HUES48 (cell line): ENCODE data around the gene FGD5.

Experiments
- H3K27ac ChIP-seq: one replicate; pipeline ENCODE4 v1.7.0; 2013; ENCODE audit warnings: low read depth, low read length, inconsistent platforms
- H3K27me3 ChIP-seq: 2 replicates; pipeline ENCODE4 v1.6.1; 2013; ENCODE audit warnings: mild to moderate bottlenecking, low read length; ENCODE audit not compliant: control insufficient read depth, insufficient read depth
- H3K36me3 ChIP-seq: 2 replicates; pipeline ENCODE4 v1.6.1; 2013; ENCODE audit warnings: low read length; ENCODE audit not compliant: control insufficient read depth, insufficient read depth
- H3K4me1 ChIP-seq: 2 replicates; pipeline ENCODE4 v1.6.1; 2013; ENCODE audit warnings: mild to moderate bottlenecking, low read length; ENCODE audit not compliant: control insufficient read depth, insufficient read depth
- H3K4me3 ChIP-seq: 2 replicates; pipeline ENCODE4 v1.5.1; 2013; ENCODE audit warnings: mild to moderate bottlenecking, low read depth, low read length
- H3K9ac ChIP-seq: 2 replicates; pipeline ENCODE4 v1.6.1; 2013; ENCODE audit warnings: mild to moderate bottlenecking, low read depth, low read length, moderate library complexity
- H3K9me3 ChIP-seq: 2 replicates; pipeline ENCODE4 v1.6.1; 2013; ENCODE audit warnings: low read length; ENCODE audit not compliant: control insufficient read depth, insufficient read depth

FGD5 gene

DNA sequence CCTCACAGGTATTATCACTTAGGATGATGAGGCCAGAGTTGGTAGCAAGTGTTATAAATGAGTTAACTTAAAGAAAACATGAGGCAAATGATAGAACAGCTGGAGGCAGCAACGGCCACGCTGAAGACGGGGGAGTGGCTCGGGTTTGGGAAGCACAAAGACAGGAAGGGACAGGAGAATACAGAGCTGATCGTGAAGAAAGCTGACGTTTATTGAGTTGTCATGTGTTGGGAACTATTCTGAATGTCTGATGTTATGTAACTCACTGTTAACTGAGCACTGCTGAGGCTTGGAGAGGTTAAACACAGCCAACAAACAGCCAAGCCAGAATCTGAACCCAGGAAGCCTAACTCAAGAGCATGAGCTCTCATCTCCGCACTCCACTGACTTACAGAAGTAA lies 42.3 kb downstream of the FGD5 start:
- no peak overlapping the region for H3K4me3 ChIP-seq
- H3K27me3 ChIP-seq, result no peaks in the 10 kb centered on the region
- H3K4me1 ChIP-seq, result peaks cover 14% of the 10 kb centered on the region
- H3K36me3 ChIP-seq, result no peaks in the 10 kb centered on the region
- no peaks in the 10 kb centered on the region for H3K9me3 ChIP-seq
- no peak overlapping the region for H3K27ac ChIP-seq
- H3K9ac ChIP-seq, result no peak overlapping the region

DNA sequence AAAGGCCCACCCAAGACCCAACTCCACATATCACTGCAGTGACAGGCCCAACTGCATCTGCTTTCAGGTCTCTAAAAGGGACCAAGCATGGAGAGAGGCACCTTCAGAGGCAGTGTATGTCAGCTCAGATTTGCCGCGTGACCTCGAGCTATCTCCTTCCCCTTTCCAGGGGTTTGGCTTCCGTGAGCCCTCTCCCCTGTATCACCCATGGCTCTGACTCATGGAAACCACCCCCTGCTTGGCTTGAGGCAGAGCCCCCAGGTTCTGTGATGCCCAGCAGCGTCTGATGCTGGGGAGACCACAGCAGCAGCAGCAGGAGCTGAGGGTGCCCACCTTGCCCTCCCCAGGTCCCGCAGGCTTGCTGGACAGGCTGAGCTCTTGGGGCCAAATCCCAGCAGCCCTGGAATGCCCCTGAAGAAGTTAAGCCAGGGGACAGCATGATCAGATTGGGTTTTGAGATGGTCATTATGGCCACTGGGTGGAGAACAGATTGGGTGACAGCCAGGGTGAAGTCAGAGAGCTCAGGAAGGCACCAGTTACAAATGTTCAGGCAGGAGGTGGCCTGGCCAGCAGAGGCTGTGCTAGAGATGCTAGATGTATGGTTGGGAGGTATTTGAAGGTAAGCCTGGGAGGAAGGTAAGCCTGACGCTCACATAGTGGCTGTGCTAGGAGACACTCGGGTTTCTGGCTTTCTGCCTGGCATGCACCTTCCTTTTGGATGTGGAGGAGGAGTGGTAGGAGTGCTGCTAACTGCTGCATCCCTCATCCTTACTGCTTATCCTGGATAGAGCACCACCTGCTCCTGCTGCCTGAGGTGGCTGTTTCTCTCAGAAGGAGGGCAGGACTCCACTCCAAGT lies 42.9 kb downstream of the FGD5 start:
- no peak overlapping the region for H3K4me3 ChIP-seq
- peaks cover 14% of the 10 kb centered on the region for H3K4me1 ChIP-seq
- no peaks in the 10 kb centered on the region for H3K36me3 ChIP-seq
- no peak overlapping the region for H3K27ac ChIP-seq
- no peak overlapping the region for H3K9ac ChIP-seq
- H3K9me3 ChIP-seq, result no peaks in the 10 kb centered on the region
- no peaks in the 10 kb centered on the region for H3K27me3 ChIP-seq

DNA sequence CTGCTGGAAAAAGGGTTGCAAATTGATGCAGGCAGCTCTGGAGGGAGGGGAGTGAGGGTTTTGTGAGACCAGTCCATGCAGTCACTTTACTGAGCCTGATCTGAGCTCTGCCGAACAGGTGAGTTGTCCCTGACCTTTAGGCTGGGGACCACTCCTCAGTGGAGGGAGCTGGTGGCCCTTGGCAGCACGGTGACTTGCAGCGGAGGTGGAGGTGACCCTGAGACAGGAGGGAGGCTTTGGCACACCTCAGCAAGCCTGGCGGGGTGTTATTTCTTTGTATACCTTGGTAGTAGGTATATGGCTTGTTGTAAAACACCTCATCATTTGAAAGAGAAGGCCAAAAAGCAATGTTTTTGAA lies 43.5 kb downstream of the FGD5 start:
- H3K27me3 ChIP-seq, result no peaks in the 10 kb centered on the region
- no peak overlapping the region for H3K9ac ChIP-seq
- no peak overlapping the region for H3K4me3 ChIP-seq
- no peak overlapping the region for H3K27ac ChIP-seq
- H3K9me3 ChIP-seq, result no peaks in the 10 kb centered on the region
- peaks cover 14% of the 10 kb centered on the region for H3K4me1 ChIP-seq
- H3K36me3 ChIP-seq, result no peaks in the 10 kb centered on the region

DNA sequence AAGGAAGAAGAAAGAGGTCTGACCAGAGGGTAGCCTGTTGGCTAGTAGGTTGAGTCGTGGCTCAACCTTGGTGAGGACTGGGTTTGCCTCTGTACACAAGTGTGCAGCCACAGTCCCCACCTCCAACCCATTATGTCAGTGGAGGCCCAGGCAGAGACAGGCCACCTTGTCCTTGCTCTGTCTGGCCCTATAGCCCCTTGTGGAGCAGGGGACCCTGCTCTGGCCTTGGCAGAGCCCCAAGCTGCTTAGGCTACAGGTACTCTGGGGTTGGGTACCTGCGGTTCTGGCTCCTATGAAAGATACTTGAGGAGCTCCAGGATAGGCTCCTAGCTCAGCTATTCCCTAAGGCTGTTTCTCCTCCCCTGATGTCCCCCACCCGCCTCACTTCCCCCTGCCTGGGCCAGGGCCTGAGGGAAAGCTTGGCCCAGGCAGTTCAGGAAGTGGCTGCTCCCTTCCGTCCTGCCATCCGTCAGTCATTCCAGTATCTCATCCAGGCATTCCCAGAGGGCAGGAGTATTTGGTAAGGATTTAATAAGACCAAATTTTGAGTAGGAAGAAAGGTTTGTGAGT lies 44.0 kb downstream of the FGD5 start:
- Histone ChIP-seq H3K27ac (no peak overlapping the region), H3K36me3 (no peaks in the 10 kb centered on the region), H3K4me1 (peaks cover 14% of the 10 kb centered on the region), H3K9ac (no peak overlapping the region), H3K4me3 (no peak overlapping the region), H3K9me3 (no peaks in the 10 kb centered on the region), H3K27me3 (no peaks in the 10 kb centered on the region)

DNA sequence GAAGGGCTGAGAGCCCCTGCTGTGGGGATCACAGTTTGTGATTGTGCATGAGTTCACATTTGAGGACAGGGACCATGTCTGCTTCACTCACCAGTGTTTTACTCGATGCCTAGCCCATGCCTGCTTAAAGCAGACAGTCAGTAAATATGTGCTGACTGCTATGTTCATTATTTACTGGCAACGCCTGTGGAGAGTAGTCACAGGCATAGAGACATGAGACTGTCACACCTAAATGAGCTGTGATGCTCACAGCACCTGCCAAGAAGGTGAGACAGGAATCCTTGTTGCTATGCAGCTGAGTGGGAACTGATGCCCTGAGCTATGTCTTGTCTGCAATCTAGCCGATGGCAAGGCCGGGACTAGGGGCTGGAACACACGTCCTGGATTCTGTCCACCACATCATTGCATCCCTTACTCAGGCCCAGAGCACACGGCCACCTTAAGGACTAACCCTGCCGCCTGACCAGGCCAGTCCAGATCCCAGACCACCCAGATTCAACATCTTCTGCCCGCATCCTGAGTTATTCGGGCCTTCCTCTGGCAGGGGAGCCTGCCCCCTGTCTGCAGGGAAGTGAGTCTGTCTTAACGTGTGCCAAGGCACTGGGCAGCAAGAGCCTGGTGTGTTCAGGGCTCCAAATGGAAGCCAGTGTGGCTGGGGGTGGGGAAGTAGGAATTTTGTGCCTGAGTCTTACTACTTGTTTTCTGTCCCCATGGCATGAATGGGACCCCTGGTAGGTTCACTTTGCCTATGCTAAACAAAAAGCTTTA lies 44.8 kb downstream of the FGD5 start:
- H3K4me1 ChIP-seq, result peaks cover 14% of the 10 kb centered on the region
- H3K27me3 ChIP-seq, result no peaks in the 10 kb centered on the region
- no peaks in the 10 kb centered on the region for H3K36me3 ChIP-seq
- no peak overlapping the region for H3K9ac ChIP-seq
- H3K4me3 ChIP-seq, result no peak overlapping the region
- H3K9me3 ChIP-seq, result no peaks in the 10 kb centered on the region
- H3K27ac ChIP-seq, result no peak overlapping the region

DNA sequence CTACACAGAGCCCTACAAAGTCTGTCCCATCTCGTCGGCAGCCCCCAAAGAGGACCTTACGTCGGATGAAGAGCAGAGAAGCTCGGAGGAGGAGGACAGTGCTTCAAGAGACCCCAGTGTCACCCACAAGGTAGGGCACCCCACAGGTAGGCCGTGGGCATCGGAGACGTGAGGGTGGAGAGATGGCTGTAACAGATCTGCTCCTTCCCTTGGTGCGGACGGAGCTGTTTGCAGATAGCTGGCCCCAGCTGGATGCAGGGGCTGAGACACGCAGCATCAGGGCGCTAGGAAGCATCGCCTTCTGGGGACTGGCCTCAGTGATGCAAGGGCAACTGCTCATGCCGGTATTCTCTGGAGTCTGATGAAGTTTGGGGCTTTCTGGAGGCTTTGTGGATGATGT lies 45.4 kb downstream of the FGD5 start:
- peaks cover 14% of the 10 kb centered on the region for H3K4me1 ChIP-seq
- no peaks in the 10 kb centered on the region for H3K36me3 ChIP-seq
- no peak overlapping the region for H3K4me3 ChIP-seq
- H3K9me3 ChIP-seq, result no peaks in the 10 kb centered on the region
- no peak overlapping the region for H3K27ac ChIP-seq
- H3K9ac ChIP-seq, result no peak overlapping the region
- H3K27me3 ChIP-seq, result no peaks in the 10 kb centered on the region

DNA sequence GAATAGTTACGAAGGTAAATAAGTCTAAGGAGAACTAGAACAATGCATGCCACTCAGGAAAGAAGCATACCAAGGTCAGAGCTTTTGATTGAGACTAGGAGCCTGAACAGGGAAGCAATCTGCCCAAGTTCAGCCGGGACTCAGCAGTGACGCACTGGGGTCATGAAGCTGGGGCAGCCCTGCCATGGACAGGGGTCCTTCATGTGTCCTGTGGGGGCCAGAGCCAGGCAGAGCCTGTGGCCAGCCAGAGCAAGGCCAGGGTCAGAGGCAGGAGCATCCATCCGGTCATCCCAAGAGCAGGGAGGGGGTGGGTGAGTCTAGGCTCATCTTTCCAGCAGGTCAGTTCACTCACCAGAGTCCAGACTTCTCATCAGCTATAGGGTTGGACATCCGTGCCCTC lies 47.9 kb downstream of the FGD5 start:
- Histone ChIP-seq H3K27ac (no peak overlapping the region), H3K9ac (no peak overlapping the region), H3K4me3 (no peak overlapping the region), H3K9me3 (no peaks in the 10 kb centered on the region), H3K36me3 (no peaks in the 10 kb centered on the region), H3K27me3 (no peaks in the 10 kb centered on the region), H3K4me1 (peaks cover 14% of the 10 kb centered on the region)

DNA sequence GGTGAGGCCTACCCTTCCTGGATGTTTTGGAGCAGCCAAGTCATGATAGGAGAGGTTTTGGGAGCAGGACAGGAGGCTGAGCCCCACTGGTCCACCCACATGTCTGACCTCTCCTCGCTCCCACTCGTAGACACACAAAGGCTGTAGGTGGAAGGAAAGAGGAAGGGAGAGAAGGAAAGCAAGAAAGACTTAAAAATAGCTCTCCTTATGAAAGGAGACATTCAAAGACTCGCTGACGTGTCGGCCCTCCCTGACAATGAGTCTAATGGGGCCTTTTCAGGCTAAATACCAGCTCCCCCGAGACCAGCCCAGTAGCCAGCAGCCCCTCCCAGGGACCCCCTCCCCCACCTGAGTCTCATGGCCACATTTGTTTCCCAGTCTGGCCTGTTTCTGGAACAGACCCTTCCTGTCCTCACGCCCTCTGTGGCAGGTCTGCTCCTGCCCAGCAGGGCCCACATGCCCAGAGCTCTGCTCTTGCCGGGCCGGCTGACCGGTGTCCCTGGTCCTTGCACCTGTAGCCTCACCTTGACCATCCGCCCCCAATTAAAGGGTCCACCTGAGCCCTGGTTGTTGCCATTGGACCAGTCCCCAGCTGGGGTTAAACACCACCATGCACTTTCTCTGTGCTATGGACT lies 49.3 kb downstream of the FGD5 start:
- Histone ChIP-seq H3K9me3 (no peaks in the 10 kb centered on the region), H3K4me3 (no peak overlapping the region), H3K27ac (no peak overlapping the region), H3K4me1 (peaks cover 14% of the 10 kb centered on the region), H3K36me3 (no peaks in the 10 kb centered on the region), H3K9ac (no peak overlapping the region), H3K27me3 (no peaks in the 10 kb centered on the region)

DNA sequence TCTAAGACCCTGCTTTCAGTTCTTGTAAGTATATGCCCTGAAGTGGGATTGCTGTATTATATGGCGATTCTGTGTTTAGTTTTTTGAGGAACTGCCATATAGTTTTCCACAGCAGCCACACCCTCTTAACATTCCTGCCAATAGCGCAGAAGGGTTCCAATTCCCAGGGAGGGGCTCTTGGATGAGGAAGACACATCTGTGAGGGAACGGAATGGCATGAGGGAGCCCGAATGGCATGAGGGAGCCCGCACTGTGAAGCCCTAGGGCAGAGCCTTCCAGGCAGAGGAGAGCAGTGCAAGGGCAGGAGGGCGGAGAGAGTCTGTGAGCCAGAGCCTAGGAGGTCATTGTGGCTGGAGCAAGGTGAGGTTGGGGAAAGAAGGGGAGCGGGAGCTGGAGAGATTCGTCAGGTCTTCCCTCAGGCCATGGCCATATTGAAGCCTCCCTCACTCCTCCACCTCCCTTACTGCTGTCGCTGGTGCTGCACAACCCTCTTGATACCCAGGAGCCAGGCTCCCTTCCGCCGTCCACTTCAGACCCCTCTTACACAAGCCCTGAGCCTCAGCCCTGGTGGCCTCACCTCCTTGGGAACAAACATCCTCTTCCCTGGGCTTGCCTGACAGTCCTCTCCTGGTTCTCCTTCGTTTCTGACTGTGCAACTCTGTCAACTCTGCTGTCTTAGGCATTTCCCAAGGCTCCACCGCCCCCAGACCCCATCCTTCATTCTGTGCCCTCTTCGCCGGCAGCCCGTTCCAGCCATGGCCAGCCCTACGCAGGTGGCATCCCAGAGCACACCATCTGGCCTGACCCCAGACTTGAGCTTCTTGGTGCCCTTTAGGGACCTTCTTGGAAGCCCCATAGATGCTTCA lies 51.4 kb downstream of the FGD5 start:
- Histone ChIP-seq H3K36me3 (no peaks in the 10 kb centered on the region), H3K27ac (no peak overlapping the region), H3K4me3 (no peak overlapping the region), H3K4me1 (no peaks in the 10 kb centered on the region), H3K9me3 (no peaks in the 10 kb centered on the region), H3K27me3 (no peaks in the 10 kb centered on the region), H3K9ac (no peak overlapping the region)

DNA sequence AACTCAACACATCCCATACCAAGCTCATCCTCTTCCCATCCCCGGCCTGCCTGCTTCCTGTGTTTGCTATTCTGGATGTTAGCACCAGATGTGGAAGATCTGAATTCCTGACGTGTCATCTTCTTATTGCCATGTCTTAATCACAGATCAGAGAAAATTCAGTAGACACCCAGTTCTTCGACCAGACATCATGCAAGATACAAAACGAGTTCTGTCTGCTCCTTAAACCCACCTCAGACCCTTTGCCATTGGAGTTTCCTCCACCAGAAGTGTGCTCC lies 52.0 kb downstream of the FGD5 start:
- Histone ChIP-seq H3K4me3 (no peak overlapping the region), H3K4me1 (no peaks in the 10 kb centered on the region), H3K27ac (no peak overlapping the region), H3K9me3 (no peaks in the 10 kb centered on the region), H3K9ac (no peak overlapping the region), H3K27me3 (no peaks in the 10 kb centered on the region), H3K36me3 (no peaks in the 10 kb centered on the region)
